ENCODE results near the gene EPG5.

EPG5 gene

GRCh38 chr18:45958027-45958426 is 9.1 kb downstream of the EPG5 start:
- DNase-seq: no peak
- H3K36me3 Mint-ChIP-seq (ENCODE audit: low read depth): peaks cover 24% of the 10 kb centered on the region
- no peaks in the 10 kb centered on the region for H3K4me1 Mint-ChIP-seq
- no peaks in the 10 kb centered on the region for H3K27me3 Mint-ChIP-seq (ENCODE audit: low read depth, poor library complexity)
- no peaks in the 10 kb centered on the region for H3K9me3 Mint-ChIP-seq
- no peak overlapping the region for H3K4me3 Mint-ChIP-seq
- no peak overlapping the region for H3K27ac Mint-ChIP-seq
- TF ChIP-seq CTCF (IDR thresholded peaks at IDR 0.05): no peak

GRCh38 chr18:45957100-45957499 is 10.0 kb downstream of the EPG5 start:
- TF ChIP-seq CTCF (IDR thresholded peaks at IDR 0.05): no peak
- Mint-ChIP-seq H3K27ac (no peak overlapping the region), H3K9me3 (no peaks in the 10 kb centered on the region), H3K4me3 (no peak overlapping the region), H3K4me1 (no peaks in the 10 kb centered on the region), H3K27me3 (ENCODE audit: low read depth, poor library complexity) (no peaks in the 10 kb centered on the region), H3K36me3 (ENCODE audit: low read depth) (peaks cover 32% of the 10 kb centered on the region)
- no peak for DNase-seq

- H3K9me3 Mint-ChIP-seq: no peaks in the 10 kb centered on the region
Measured at GRCh38 chr18:45954070-45954934, 12.8 kb downstream of the EPG5 start.

DNA sequence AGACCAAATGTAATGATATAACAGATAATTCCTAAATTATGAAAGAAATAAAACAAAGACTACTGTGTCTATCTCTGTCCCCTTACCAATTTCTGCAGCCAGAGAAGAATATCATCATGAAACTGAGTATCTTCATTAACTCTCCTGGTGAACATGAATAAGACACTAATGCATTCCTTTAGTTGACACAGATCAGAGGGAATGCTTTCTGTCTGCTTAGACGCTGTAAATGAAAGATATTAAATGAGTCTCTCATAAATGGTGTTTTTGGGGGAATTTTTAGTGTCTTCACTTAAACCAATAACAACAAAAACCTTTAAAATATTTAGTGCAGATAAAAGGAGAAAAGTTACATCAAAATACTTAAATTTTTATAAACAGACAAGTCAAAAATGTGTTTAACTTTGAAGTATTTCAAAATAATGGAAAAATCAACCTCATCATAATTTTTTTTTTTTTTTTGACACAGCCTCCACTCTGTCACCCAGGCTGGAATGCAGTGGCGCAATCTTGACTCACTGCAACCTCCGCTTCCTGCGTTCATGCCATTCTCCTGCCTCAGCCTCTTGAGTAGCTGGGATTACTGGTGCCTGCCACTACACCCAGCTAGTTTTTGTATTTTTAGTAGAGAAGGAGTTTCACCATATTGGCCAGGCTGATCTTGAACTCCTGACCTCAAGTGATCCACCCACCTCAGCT is 16.0 kb downstream of the EPG5 start:
- Mint-ChIP-seq H3K9me3 (no peaks in the 10 kb centered on the region), H3K4me1 (no peaks in the 10 kb centered on the region), H3K4me3 (no peak overlapping the region), H3K27me3 (ENCODE audit: low read depth, poor library complexity) (no peaks in the 10 kb centered on the region), H3K36me3 (ENCODE audit: low read depth) (peaks cover 79% of the 10 kb centered on the region), H3K27ac (no peak overlapping the region)
- DNase-seq: no peak
- TF ChIP-seq CTCF (IDR thresholded peaks at IDR 0.05): no peak

More at GRCh38 chr18:45954070-45954934, 12.8 kb downstream of the EPG5 start:
- Mint-ChIP-seq H3K27ac (no peak overlapping the region), H3K36me3 (ENCODE audit: low read depth) (peaks cover 53% of the 10 kb centered on the region), H3K27me3 (ENCODE audit: low read depth, poor library complexity) (no peaks in the 10 kb centered on the region), H3K4me3 (no peak overlapping the region), H3K4me1 (no peaks in the 10 kb centered on the region)
- TF ChIP-seq CTCF (IDR thresholded peaks at IDR 0.05): no peak
- no peak for DNase-seq

GRCh38 chr18:45945669-45946068 is 21.5 kb downstream of the EPG5 start:
- Mint-ChIP-seq H3K36me3 (ENCODE audit: low read depth) (peaks cover 81% of the 10 kb centered on the region), H3K27me3 (ENCODE audit: low read depth, poor library complexity) (no peaks in the 10 kb centered on the region), H3K27ac (peak overlapping the region; percentile 4), H3K4me1 (no peaks in the 10 kb centered on the region), H3K4me3 (no peak overlapping the region), H3K9me3 (no peaks in the 10 kb centered on the region)
- no peak for DNase-seq
- no peak for TF ChIP-seq CTCF (IDR thresholded peaks at IDR 0.05)
